SK-N-MC (cell line): Measurements from ENCODE around the gene CYBA.
A peak's percentile ranks its signal among the peaks of the same experiment; 100 is the strongest.

Experiments
- DNase-seq: peaks from one replicate; pipeline ENCODE4 v3.0.0-alpha.2; 2011; ENCODE audit warnings: low read depth, low spot score
- H3K27ac ChIP-seq: fragments of 200-600 bp; sonication (generic); 2 replicates; pipeline ENCODE4 v1.5.1; 2016; ENCODE audit warnings: mixed run types
- H3K36me3 ChIP-seq: fragments of 200-600 bp; sonication (generic); 2 replicates; pipeline ENCODE4 v1.6.1; 2017; ENCODE audit warnings: antibody characterized with exemption, low read length, mixed read lengths; ENCODE audit not compliant: insufficient read depth
- H3K4me3 ChIP-seq: fragments of 200-600 bp; sonication (generic); 2 replicates; pipeline ENCODE4 v1.5.1; 2016
- H3K9ac ChIP-seq: fragments of 200-600 bp; sonication (generic); 2 replicates; pipeline ENCODE4 v1.8.0; 2017; ENCODE audit warnings: mixed run types, mixed read lengths; ENCODE audit not compliant: insufficient read length
- H3K9me3 ChIP-seq: fragments of 200-600 bp; sonication (generic); 2 replicates; pipeline ENCODE4 v1.6.1; 2017; ENCODE audit warnings: low read depth, mild to moderate bottlenecking, antibody characterized with exemption, low read length, moderate library complexity, mixed read lengths
- EZH2 ChIP-seq: fragments of 200-600 bp; sonication (generic); IDR thresholded peaks from one replicate; pipeline ENCODE4 v1.6.1; 2017; ENCODE audit warnings: antibody characterized with exemption
- FOXP2 ChIP-seq: optimal IDR thresholded peaks from 2 replicates; pipeline ENCODE3; 2011; ENCODE audit warnings: mild to moderate bottlenecking, moderate library complexity; ENCODE audit not compliant: insufficient read depth; ENCODE audit errors: extremely low read length, control extremely low read depth
- POLR2AphosphoS5 ChIP-seq: IDR thresholded peaks from 2 replicates; pipeline ENCODE4 v1.6.1; 2012; ENCODE audit warnings: mild to moderate bottlenecking, low read depth, low read length, borderline replicate concordance

CYBA gene

DNA sequence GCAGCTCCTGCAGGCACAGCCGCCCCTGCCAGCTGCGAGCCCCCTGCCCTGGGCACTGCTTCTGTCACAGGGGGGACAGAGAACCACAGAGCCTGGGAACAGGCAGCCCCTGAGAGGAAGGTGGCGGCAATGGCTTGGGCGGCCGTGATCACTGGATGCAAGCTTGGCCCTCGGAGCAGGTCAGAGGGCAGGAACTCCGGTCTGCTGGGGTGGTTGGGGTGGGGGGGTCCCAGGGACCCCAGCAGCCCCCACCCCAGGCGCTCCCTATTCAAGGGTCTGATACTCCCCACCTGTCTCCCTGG lies 1.9 kb upstream of the CYBA start:
- H3K36me3 ChIP-seq, result no peaks in the 10 kb centered on the region
- no peaks in the 10 kb centered on the region for H3K9me3 ChIP-seq
- no peak overlapping the region for H3K4me3 ChIP-seq
- TF ChIP-seq POLR2AphosphoS5, result no peak
- no peak for TF ChIP-seq EZH2
- TF ChIP-seq FOXP2, result no peak
- no peak overlapping the region for H3K27ac ChIP-seq
- no peak overlapping the region for H3K9ac ChIP-seq
- DNase-seq, result no peak

DNA sequence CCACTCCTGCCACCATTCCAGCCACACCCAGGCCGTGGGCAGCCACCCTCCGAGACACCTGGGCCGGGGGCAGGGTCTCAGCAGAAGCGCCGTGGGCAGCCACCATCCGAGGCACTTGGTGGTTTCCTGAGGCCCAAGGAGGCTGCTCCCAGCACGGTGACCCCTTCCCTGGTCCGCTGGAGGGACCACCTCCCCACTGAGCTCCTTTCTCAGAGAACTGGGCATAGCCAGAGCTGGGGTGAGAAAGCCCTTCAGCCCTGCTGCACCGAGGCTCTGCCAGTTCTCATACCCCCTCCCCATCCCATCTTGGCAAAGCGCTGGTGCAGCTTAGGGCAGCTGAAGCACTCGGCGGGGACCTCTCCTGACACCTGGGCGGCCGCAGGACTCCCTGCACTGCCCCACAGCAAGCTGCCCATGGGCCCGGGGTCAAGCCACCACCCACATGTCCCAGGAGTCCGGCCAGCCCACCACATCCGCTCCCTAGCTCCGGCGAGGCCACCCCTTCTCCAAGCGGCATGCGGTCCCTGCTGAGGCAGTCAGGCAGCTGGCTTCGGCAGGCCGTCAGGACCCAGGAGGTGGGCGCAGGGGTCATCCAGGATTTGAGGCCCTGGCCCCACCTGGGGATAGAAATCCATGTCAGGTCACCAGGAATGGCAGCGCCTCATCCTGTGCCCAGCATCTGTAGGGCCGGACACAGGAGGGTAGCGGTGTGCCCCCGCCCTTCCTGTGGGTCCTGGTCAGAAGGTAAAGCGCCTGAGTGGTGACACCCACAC lies 1.3 kb upstream of the CYBA start:
- Histone ChIP-seq H3K9ac (no peak overlapping the region), H3K27ac (no peak overlapping the region), H3K36me3 (no peaks in the 10 kb centered on the region)

DNA sequence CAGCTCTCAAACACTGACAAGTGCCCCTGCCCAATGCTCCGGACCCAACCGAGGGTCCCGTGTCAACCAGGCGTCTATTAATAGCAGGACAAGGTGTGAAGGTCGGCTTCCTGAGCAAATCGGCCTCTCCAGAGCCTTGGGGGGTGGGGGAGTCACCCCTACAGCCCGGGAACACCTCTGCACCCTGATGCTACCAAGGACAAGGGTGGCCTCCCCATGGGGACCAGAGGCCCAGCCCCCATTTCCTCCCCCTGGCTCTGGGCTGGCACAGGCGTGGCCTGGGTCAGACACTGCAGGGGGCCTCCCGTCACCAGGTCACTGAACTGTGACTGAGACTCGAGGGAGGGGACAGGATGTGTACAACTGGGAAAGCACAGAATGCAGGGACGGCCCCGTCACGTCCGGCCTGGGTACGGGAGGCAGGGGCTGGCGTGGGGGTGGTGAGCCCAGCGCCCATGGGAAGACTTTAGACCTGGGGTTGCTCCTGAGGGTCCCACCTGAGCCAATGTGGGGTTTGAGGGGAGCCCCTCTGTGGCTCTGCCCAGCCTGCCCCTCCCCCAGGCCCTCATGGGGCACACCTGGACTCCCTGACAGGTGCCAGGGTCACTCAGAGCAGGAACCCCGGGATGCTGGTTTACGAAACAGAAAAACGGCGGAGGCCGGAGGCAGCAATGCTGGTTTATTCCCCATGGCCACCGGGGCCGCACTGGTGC lies 579 bp upstream of the CYBA start:
- Histone ChIP-seq H3K9me3 (no peaks in the 10 kb centered on the region), H3K9ac (no peak overlapping the region), H3K4me3 (peak overlapping the region; percentile 80), H3K36me3 (no peaks in the 10 kb centered on the region), H3K27ac (no peak overlapping the region)
- no peak for DNase-seq
- TF ChIP-seq FOXP2, result no peak
- TF ChIP-seq POLR2AphosphoS5, result no peak
- no peak for TF ChIP-seq EZH2

More for the DNA sequence above, 1.3 kb upstream of the CYBA start:
- no peak for DNase-seq
- H3K4me3 ChIP-seq, result no peak overlapping the region
- H3K9me3 ChIP-seq, result no peaks in the 10 kb centered on the region
- TF ChIP-seq FOXP2 (no peak), POLR2AphosphoS5 (no peak)

DNA sequence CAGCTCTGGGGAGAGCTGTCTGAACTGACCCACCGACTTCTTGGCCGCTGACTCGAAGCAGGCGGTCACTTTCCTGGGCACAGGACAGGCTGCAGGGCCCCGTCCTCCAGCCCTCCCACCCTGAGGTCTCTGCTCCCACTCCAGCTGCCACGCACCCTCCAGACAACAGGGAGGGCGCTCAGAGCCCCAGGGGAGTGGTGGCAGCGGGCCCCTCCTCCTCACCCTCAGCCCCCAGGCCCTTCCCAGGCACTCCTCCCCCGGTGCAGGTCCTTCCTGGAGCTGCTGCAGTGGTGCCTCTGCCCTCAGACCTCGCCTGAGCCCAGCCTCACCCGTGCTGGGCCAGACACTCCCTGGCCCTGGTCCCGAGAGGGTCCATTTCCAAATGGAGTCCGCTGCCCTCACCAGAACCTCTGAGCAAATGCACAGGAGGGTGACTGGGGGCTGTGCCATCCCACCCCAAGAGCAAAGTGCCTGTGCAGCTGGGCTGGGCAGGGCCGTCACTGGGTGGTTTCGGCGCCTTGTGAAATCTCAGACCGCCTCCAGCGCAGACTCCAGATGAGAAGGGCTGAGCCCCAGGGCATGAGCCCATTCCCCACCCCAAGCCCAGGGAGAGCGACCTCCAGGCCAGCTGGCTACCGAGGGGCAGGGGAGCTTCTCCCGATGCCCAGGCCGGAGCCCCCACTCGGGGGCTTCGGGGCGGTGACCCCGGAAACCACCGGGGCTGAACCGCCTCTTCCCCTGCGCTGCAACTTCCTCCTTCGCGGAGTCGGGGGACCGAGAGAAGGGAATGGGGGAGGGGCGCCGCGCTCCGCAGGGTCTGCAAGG lies 717 bp downstream of the CYBA start:
- no peak for TF ChIP-seq FOXP2
- TF ChIP-seq POLR2AphosphoS5, result no peak
- TF ChIP-seq EZH2, result no peak
- Histone ChIP-seq H3K9ac (peak overlapping the region; percentile 45), H3K27ac (no peak overlapping the region), H3K9me3 (no peaks in the 10 kb centered on the region), H3K36me3 (no peaks in the 10 kb centered on the region), H3K4me3 (peak overlapping the region; percentile 80)
- DNase-seq, result no peak

DNA sequence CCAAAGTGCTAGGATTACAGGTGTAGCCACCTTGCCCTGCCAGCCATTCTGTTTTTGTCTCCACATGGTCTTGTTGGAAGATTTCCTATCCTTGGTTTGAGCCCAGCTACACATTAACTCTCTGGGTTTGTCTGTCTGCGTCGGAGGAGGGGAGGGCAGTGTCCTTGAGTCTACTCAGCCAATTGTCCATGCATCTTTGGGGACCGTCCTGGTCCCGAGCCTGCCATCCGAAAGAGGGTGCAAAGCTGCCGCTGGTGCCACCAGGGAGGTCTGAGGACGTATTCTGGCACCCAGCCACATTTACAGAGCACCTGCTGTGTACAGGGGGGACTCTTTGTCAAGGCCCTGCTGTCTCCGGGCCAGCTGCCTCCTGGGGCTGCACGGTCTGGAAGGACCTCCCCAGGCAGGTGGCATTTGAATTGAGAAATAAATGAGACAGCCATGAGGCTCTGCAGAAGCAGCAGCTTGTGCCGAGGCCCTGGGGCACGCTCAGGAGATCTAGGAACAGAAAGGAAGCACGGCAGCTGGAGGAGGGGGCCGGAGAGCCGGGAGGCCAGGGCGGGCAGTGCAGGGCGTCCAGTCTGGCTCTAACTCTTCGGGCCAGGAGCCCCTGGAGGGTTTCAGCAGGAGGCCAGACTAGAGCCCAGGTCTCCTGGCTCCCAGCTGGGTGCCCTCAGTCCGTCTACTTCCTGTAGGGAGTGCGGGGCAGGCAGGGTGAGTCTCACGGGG lies 1.5 kb downstream of the CYBA start:
- TF ChIP-seq EZH2 (no peak), FOXP2 (no peak), POLR2AphosphoS5 (no peak)
- Histone ChIP-seq H3K27ac (no peak overlapping the region), H3K9ac (no peak overlapping the region)

DNA sequence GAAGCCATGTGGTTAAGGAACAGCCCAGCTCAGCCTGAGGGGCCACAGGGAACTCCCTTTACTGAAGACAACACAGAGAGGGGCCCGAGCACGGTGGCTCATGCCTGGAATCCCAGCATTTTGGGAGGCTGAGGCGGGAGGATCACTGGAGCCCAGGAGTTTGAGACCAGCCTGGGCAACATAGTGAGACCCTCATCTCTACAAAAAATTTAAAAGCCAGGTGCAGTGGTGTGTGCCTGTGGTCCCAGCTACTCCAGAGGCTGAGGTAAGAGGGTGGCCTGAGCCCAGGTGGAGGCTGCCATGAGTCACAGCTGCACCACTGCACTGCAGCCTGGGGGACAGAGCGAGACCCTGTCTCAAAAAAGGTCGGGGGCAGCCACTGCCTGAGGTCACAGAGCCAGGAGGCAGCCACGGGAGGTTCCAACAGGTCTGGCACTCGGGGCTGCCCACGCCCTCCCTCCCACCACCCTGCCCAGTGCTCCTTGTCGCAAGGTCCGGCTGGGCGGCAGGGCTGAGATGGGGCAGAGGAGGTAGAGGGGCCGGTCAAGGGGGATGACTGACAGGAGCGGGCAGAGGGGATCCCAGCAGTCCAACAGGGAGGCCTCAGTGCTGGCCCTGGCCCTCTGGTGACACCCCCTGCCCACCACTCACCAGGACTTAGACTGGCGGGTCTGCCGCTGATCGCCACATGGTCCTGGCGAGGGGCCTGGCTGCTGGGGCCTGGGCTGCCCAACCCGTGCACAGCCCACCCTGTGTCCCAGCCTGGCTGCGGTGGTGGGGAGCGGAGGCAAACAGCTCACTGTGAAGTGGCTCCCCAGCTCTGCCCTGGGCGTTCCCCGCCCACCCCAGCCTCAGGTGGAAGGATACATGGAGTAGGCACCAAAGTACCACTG lies 3.4 kb downstream of the CYBA start:
- TF ChIP-seq FOXP2 (no peak), POLR2AphosphoS5 (peak; percentile 26; the same call in 1 of the 2 replicates)
- no peak for DNase-seq
- Histone ChIP-seq H3K9ac (no peak overlapping the region), H3K36me3 (no peaks in the 10 kb centered on the region), H3K9me3 (no peaks in the 10 kb centered on the region), H3K4me3 (no peak overlapping the region), H3K27ac (no peak overlapping the region)

More for the DNA sequence above, 1.5 kb downstream of the CYBA start:
- Histone ChIP-seq H3K4me3 (no peak overlapping the region), H3K36me3 (no peaks in the 10 kb centered on the region), H3K9me3 (no peaks in the 10 kb centered on the region)
- DNase-seq, result no peak

DNA sequence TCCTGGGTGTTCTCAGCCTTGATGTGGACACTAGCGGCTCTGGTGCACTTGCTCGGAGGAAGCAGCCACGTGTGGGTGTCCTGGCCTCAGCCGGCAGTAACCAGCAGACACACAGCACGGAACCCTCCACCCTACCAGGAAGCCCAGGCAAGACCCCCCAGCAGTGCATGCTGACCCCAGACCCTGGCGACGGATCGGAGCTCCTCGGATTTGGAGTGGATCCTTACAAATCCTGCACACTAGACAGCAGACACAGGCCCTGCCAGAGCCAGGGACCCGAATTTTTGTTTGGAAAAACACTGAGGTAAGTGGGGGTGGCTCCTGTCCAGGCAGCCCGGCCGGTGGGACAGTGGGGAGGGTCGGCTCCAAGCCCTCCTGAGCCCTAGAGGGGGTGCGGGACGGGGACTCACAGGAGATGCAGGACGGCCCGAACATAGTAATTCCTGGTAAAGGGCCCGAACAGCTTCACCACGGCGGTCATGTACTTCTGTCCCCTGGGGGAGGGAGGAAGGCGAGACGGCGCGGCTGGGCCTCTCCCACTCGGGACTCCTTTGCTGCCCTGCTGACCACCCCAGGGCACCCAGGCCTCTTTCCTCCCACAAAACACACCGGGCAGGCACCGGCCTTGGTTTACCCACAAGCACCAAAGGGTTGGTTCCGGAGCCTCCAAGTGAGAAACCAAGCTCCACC lies 4.4 kb downstream of the CYBA start:
- Histone ChIP-seq H3K9ac (no peak overlapping the region), H3K4me3 (no peak overlapping the region), H3K9me3 (no peaks in the 10 kb centered on the region), H3K36me3 (no peaks in the 10 kb centered on the region), H3K27ac (no peak overlapping the region)
- DNase-seq, result no peak
- no peak for TF ChIP-seq FOXP2
- TF ChIP-seq EZH2, result no peak
- no peak for TF ChIP-seq POLR2AphosphoS5
